ENCODE results near the gene TIPARP. TPM values are rescaled to one million over a fixed set of nuclear protein-coding genes. Genes with fewer than 3 reads are reported as not detected.
"Not testable (repeated sequence)": the region's sequence is repeated elsewhere in the genome, so short reads cannot be mapped to it uniquely, and the experiment has no call there.

TIPARP gene
- total RNA-seq, 4 donors from 2014 or later = 27.7 to 287 (median 98.7) TPM

DNA sequence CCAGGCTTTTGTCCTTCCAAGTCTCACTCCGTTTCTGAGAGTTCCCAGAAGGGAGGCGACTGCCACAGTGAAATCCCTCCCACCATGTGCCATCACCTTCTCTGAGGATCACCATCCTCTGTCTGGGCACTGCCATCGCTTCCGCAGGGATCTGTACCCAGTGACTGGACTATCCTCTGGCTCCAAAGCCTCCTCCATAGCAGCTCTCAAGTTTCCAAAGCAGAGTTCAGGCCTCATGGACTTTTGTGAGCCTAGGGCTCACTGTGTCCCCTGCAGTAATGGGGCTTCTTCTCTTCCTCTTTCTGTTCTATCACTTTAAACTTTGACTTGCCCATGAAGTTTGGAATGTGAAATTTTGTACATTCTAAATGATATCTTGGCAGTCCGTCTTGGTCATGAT, 63.9 kb downstream of the TIPARP start:
- DNase-seq (ENCODE audit: low spot score) = no peak
- TF ChIP-seq, protein P1, sequence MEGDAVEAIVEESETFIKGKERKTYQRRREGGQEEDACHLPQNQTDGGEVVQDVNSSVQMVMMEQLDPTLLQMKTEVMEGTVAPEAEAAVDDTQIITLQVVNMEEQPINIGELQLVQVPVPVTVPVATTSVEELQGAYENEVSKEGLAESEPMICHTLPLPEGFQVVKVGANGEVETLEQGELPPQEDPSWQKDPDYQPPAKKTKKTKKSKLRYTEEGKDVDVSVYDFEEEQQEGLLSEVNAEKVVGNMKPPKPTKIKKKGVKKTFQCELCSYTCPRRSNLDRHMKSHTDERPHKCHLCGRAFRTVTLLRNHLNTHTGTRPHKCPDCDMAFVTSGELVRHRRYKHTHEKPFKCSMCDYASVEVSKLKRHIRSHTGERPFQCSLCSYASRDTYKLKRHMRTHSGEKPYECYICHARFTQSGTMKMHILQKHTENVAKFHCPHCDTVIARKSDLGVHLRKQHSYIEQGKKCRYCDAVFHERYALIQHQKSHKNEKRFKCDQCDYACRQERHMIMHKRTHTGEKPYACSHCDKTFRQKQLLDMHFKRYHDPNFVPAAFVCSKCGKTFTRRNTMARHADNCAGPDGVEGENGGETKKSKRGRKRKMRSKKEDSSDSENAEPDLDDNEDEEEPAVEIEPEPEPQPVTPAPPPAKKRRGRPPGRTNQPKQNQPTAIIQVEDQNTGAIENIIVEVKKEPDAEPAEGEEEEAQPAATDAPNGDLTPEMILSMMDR (IDR thresholded peaks at IDR 0.05) = no peak
- no peak for ATAC-seq (ENCODE audit: low FRiP score)

DNA sequence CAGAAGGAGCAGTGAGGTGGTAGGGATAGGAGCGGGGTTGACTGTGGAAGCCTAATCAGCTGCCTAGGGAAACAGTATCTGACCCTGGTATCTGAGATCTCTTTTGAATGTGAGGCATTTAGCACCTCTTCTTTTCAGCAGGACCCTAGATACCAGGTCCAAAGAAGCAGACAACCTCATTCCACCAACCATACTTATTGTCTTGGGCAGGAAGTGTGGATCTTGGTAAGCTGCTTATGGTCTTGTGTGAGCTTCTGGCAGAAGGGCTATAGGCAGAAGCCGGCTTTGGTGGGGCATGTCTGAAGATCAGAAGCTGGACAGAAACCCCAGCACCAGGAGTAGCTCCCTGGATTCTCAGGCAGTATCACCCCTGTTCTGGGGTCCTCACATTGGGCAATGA, 65.6 kb downstream of the TIPARP start:
- DNase-seq (ENCODE audit: low spot score) (no peak), ATAC-seq (ENCODE audit: low FRiP score) (no peak)

DNA sequence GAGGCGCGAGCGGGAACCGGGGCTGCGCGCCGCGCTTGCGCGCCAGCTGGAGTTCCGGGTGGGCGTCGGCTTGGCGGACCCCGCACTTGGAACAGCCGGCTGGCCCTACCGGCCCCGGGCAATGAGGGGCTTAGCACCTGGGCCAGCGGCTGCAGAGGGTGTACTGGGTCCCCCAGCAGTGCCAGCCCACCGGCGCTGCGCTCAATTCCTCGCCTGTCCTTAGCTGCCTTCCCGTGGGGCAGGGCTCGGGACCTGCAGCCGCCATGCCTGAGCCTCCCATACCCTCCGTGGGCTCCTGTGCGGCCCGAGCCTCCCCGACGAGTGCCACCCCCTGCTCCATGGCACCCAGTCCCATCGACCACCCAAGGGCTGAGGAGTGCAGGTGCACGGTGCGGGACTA, 66.2 kb downstream of the TIPARP start:
- not testable (repeated sequence) for DNase-seq (ENCODE audit: low spot score); ATAC-seq (ENCODE audit: low FRiP score)

More for the DNA sequence above, 65.6 kb downstream of the TIPARP start:
- TF ChIP-seq, protein P1 (IDR thresholded peaks at IDR 0.05) = no peak

DNA sequence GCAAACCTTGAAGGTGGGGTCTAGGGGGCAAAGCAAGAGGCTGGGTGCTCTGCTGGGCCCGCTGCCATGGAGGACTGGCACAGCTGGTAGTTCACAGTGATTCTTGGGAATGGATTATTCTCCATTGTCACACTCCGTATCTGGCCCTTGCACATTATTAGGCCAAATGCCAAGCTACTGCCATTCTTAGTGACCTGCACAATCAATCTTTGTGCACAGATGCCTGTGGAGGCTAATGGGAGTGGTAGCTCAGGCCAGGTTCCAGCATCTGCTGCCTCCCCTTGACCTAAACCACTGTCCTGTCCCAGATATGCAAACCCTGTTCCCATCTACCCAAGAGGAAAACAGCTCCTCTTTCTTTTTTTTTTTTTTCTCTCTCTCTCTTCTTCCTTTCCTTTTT, 67.5 kb downstream of the TIPARP start:
- DNase-seq (ENCODE audit: low spot score) (no peak), ATAC-seq (ENCODE audit: low FRiP score) (no peak)
- TF ChIP-seq, protein P1 (IDR thresholded peaks at IDR 0.05) = no peak

DNA sequence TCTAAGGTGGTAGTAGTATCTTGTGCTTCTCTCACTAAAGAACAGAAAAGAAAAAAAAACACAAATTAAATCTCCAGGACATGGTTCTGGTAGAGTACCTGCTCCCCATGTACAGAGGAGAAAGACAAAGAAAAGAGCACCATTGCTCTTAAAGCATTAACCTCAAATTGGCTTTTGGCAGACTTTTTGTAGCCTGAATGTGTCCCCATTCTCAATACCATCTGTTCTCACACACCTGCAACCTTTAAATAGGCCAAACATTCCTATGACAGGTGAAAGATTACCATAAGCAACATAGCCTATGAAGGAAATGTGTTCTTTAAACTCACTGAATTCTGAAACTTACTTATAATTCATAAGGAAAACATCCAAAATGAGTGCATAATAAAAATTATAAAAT, 68.0 kb downstream of the TIPARP start:
- TF ChIP-seq, protein P1 (IDR thresholded peaks at IDR 0.05) = no peak
- ATAC-seq (ENCODE audit: low FRiP score) (no peak), DNase-seq (ENCODE audit: low spot score) (no peak)

DNA sequence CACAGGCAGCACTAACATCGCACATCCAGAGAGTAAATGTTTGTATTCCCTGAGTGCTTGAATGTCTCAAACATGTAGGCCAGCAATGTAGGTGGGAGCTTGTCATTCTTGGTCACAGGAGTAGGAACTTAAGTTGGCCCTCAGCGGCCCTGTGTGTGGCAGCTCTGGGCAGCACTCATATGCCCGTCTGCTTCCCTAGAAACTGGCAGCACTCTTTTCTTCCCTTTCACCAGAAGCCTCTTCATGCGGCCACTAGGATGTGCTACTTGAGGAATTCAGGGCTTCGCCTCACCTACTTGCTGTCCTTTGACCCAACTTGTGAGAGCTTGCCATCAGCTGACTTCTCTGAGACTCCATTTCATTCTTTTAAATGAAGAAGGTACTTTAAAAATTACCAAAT, 69.5 kb downstream of the TIPARP start:
- no peak for ATAC-seq (ENCODE audit: low FRiP score)
- TF ChIP-seq, protein P1 (IDR thresholded peaks at IDR 0.05) = no peak
- DNase-seq (ENCODE audit: low spot score) = no peak

DNA sequence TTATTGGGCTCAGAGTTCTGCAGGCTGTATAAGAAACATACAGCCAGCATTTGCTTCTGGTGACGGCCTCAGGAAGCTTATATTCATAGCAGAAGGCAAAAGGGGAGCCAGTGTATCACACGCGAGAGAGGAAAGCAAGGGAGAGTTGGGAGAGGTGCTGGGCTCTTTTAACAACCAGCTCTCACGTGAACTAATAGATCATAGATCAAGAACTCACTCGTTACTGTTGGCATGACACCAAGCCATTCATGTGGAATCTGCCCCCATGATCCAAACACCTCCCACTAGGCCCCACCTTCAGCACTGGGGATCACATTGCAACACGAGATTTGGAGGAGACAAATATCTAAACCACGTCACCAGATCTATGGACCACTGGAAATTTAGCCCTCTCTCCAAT, 70.2 kb downstream of the TIPARP start:
- DNase-seq (ENCODE audit: low spot score) (no peak), ATAC-seq (ENCODE audit: low FRiP score) (no peak)
- TF ChIP-seq, protein P1 (IDR thresholded peaks at IDR 0.05) = no peak

DNA sequence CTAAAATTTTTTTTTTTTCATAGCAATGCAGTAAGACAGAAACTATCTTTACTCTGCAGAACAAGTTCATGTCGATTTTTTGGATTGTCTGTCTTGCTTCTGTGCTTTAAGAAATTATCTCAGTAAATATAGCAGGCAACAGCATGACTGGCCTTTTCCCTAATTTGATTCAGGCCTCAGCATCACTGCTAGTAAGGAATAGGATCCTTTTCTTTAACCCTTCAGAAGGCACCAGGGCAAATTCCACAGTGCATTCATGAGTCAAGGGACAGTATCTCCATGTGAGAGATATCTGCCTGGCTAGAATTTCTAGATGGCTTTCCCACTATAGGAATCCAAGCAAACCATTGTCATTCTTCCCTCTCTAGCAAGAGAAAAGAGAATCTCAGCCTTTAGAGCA, 71.4 kb downstream of the TIPARP start:
- DNase-seq (ENCODE audit: low spot score) = no peak
- TF ChIP-seq, protein P1 (IDR thresholded peaks at IDR 0.05) = no peak
- ATAC-seq (ENCODE audit: low FRiP score) = no peak
